Activated CD8-positive, alpha-beta memory T cell treated with anti-CD3 and anti-CD28 coated beads for 36 hours (primary cell): ENCODE results near the gene MCRIP2. TPM values are rescaled to one million over a fixed set of nuclear protein-coding genes. Genes with fewer than 3 reads are reported as not detected.

Experiments used
- CTCF ChIA-PET: fragments of 350-600 bp; sonication (Branson Sonifier 250); formaldehyde crosslinking; loops from one replicate; lab custom pipeline; 2021; ENCODE audit warnings: antibody characterized with exemption; lab: Charles Lee
- POLR2A ChIA-PET: fragments of 350-600 bp; sonication (Branson Sonifier 250); formaldehyde crosslinking; loops from one replicate; lab custom pipeline; 2021; ENCODE audit warnings: antibody characterized with exemption; lab: Charles Lee
- total RNA-seq, 2 experiments: library from RNA; stranded (reverse); gene quantifications; one replicate each; pipeline ENCODE4 v1.2.3, GENCODE V29; 2021

The MCRIP2 gene
- total RNA-seq, 2 experiments from 2014 or later: 63.5 to 73.0 TPM

DNA sequence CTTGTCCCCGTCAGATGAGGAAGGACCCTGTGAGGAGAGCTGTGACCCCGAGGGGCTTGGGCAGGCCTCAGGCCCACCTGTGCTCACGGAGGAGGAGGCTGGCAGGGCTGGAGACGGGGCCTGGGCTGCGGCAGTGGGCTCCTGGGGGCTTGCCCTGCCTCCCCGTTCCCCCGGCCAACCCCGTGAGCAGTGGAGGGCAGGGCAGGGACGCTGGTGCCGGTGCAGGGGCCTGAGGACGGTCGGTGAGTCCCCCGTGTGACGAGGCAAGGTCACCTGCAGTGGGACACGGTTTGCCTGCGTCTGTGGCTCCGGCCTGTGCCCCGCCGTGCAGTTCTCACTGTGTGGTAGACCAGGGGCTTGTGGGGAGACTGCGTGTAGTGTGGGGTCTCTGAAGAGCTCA is 18.0 kb downstream of the MCRIP2 start:
- ChIA-PET CTCF (interaction anchor here (1.0 kb wide), 1 partner anchor 8 kb away, joined by 3 read pairs; the partner anchor contains the start of gene RHOT2), POLR2A (no interaction called here)

DNA sequence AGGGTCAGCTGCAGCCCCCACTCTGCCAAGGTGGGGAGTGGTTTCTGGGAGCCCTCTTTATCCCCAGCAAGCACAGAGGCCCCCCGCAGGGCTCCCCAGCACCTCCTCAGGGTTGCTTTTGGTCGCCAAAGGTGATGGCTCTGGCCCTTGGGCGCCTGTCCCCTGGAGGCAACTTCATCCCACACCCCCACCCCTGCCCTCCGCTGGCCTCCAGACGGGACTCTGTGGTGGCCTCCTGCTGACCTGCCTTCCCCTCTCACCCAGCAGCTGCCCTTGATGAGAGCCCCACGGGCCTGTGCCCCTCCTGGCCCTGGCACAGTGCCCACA is 18.5 kb downstream of the MCRIP2 start:
- ChIA-PET CTCF (no interaction called here), POLR2A (no interaction called here)

GRCh38 chr16:660459-661183 is 19.0 kb downstream of the MCRIP2 start:
- ChIA-PET CTCF (no interaction called here), POLR2A (no interaction called here)

DNA sequence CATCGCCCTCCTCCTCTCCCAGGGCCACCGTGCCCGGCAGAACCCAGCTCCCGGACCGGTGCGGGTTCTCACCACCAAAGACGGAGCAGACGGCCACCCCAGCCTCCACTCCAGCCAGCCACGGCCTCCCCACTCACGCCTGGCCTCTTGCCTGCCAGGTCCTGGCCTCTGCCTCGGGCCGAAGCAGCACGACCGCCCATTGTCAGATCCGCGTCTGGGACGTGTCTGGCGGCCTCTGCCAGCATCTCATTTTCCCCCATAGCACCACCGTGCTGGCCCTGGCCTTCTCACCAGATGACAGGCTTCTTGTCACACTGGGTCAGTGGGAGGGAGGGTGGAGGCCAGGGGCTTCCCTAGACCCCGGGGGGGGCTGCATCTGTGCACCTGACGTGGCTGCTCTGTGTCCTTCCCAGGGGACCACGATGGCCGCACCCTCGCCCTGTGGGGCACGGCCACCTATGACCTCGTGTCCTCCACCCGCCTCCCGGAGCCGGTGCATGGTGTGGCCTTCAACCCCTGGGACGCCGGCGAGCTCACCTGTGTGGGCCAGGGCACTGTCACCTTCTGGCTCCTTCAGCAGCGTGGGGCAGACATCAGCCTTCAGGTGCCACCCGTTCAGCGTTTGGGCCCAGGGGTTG is 19.7 kb downstream of the MCRIP2 start:
- POLR2A ChIA-PET: no interaction called here
- CTCF ChIA-PET: interaction anchor here (1.2 kb wide), 1 partner anchor 23 kb away, joined by 3 read pairs; the partner anchor contains the start of gene JMJD8

GRCh38 chr16:662095-662494 is 20.5 kb downstream of the MCRIP2 start:
- CTCF ChIA-PET: interaction anchor here (1.1 to 1.5 kb wide), 3 partner anchors 12 to 22 kb away, joined by 3 to 4 read pairs (median 3); partner anchors contain the start of gene JMJD8
- POLR2A ChIA-PET: no interaction called here

DNA sequence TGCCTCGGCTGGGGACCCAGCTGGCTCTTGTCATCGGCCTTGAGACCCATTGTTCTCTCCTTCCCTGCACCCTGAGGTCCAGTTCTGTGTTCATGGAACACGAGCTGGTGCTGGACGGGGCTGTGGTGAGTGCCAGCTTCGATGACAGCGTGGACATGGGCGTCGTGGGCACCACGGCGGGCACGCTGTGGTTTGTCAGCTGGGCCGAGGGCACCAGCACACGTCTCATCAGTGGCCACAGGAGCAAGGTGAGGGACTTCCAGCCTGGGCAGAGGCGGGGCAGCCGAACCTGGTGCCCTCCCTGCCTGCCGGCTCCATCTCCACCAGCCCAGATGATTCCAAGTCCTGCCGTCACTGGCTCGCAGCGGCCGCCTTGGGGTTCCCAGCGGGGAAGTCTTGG is 21.0 kb downstream of the MCRIP2 start:
- ChIA-PET CTCF (interaction anchor here (1.1 to 1.5 kb wide), 2 partner anchors 11 to 14 kb away, joined by 3 to 4 read pairs; no protein-coding TSS in a partner anchor), POLR2A (no interaction called here)

GRCh38 chr16:666572-666971 is 24.9 kb downstream of the MCRIP2 start:
- ChIA-PET POLR2A (interaction anchor here (1.2 kb wide), 1 partner anchor 17 kb away, joined by 3 read pairs; the partner anchor contains the start of gene WDR90), CTCF (interaction anchor here (2.7 kb wide), 1 partner anchor 12 kb away, joined by 25 read pairs; the partner anchor contains the start of gene STUB1)

GRCh38 chr16:667113-667779 is 25.6 kb downstream of the MCRIP2 start:
- CTCF ChIA-PET: interaction anchor here (0.7 to 2.7 kb wide), 8 partner anchors 8 to 121 kb away, joined by 3 to 25 read pairs (median 3); partner anchors contain the start of genes CHTF18, RPUSD1, STUB1 and WDR24
- POLR2A ChIA-PET: interaction anchor here (1.2 to 1.8 kb wide), 4 partner anchors 9 to 53 kb away, joined by 3 to 5 read pairs (median 4); partner anchors contain the start of gene WDR90

DNA sequence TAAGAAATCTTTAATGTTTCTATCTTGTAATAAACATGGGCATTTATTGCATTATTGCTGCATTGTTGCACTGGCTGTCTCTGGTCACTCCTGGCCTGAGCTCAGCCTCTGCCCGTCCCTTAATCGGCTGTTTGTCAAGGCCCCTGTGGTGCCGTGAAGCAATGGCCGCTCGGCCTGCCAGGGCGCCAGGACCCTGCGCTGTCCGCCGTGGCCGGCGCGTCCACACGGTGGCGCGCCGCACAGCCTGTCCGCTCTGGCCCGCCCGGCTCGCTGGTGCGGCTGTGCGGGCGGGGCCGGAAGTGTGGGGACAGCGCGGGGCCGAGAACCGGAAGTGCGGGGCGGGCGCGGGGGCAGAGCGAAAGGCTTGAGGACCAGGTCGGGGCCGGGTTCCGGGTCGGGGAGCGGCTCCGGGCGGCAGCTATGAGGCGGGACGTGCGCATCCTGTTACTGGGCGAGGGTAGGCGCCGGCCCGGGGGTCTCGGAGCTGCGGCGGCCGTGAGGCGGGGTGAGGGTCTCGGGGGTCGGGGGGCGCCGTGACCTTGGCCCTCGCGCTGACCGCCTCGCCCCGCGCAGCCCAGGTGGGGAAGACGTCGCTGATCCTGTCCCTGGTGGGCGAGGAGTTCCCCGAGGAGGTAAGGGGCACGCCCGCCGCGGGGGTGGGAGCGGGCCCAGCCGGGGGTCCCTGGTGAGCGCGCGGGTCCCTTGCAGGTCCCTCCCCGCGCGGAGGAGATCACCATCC is 26.3 kb downstream of the MCRIP2 start, which contains the start of gene RHOT2:
Gene RHOT2 (plus strand): TSS at position 353 of the 739 bp plus-strand sequence. CDS start 68 bp downstream, at position 421.
- CTCF ChIA-PET: interaction anchor here (0.7 to 2.7 kb wide), 12 partner anchors 9 to 121 kb away, joined by 3 to 25 read pairs (median 3); partner anchors contain the start of genes CCDC78, CHTF18, RPUSD1 and STUB1

GRCh38 chr16:668519-669171 is 27.0 kb downstream of the MCRIP2 start:
- CTCF ChIA-PET: interaction anchor here (1.0 to 2.7 kb wide), 9 partner anchors 10 to 120 kb away, joined by 3 to 25 read pairs (median 3); partner anchors contain the start of genes CCDC78, CHTF18, JMJD8 and RPUSD1
- POLR2A ChIA-PET: interaction anchor here (0.6 to 1.8 kb wide), 5 partner anchors 8 to 1298 kb away, joined by 3 to 5 read pairs (median 3); partner anchors contain the start of genes JMJD8 and WDR90

More for the DNA sequence above, 26.3 kb downstream of the MCRIP2 start, which contains the start of gene RHOT2:
- POLR2A ChIA-PET: interaction anchor here (0.6 to 1.8 kb wide), 6 partner anchors 9 to 1298 kb away, joined by 3 to 5 read pairs (median 3); partner anchors contain the start of gene WDR90

GRCh38 chr16:669666-670065 is 28.0 kb downstream of the MCRIP2 start:
- ChIA-PET CTCF (no interaction called here), POLR2A (interaction anchor here (0.7 kb wide), 1 partner anchor 10 kb away, joined by 3 read pairs; no protein-coding TSS in a partner anchor)

DNA sequence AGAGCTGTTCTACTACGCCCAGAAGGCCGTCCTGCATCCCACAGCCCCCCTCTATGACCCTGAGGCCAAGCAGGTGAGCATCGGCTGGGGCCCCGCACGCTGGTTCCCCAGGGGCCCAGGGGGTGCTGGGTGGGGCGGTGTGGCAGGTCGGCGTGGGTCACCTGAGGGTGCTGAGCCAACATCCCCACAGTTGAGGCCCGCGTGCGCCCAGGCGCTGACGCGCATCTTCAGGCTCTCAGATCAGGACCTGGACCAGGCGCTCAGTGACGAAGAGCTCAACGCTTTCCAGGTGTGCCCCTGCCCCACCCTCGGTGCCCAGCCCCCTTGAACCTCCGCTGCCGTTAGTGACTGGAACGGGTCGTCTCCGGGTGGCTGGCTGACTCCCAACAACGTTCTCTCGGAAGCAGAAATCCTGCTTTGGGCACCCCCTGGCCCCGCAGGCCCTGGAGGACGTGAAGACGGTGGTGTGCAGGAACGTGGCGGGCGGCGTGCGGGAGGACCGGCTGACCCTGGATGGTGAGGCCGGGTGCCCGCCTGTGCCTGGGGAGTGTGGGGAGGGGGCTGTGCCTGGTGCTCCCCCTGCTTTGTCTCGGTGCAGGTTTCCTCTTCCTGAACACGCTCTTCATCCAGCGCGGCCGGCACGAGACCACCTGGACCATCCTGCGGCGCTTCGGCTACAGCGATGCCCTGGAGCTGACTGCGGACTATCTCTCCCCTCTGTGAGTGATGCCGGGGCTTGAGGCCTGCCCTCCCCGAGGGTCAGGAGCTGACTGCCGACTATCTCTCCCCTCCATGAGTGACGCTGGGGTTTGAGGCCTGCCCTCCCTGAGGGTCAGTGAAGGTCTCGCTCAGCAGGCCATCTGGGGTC is 29.1 kb downstream of the MCRIP2 start:
- CTCF ChIA-PET: no interaction called here

GRCh38 chr16:671353-672131 is 29.9 kb downstream of the MCRIP2 start:
- ChIA-PET POLR2A (interaction anchor here (0.7 kb wide), 1 partner anchor 145 kb away, joined by 3 read pairs; no protein-coding TSS in a partner anchor), CTCF (no interaction called here)

More for the DNA sequence above, 29.1 kb downstream of the MCRIP2 start:
- POLR2A ChIA-PET: no interaction called here

DNA sequence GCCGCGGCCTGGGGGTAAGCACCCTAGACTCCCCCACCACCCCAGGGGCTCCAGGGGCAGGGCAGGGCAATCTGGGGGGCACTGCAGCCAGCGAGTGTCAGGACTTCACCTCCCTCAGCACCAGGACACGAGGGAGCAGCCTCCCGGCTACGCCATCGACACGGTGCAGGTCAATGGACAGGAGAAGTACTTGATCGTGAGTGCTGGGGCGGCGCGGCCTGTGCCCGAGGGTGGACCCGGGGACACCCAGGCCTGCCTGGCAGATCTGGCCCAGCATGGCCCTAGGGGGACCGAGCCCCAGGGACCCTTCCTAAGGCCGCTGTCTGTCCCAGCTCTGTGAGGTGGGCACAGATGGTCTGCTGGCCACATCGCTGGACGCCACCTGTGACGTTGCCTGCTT is 30.7 kb downstream of the MCRIP2 start:
- POLR2A ChIA-PET: interaction anchor here (0.7 kb wide), 1 partner anchor 146 kb away, joined by 3 read pairs; no protein-coding TSS in a partner anchor
- CTCF ChIA-PET: no interaction called here

GRCh38 chr16:672851-673250 is 31.2 kb downstream of the MCRIP2 start:
- ChIA-PET POLR2A (no interaction called here), CTCF (no interaction called here)
